ENCODE data around the gene ZDHHC3.

ZDHHC3 gene

GRCh38 chr3:44893097-44893496 lies 82.9 kb downstream of the ZDHHC3 start:
- DNase-seq (ENCODE audit: low spot score), result no peak

GRCh38 chr3:44892689-44893088 lies 83.3 kb downstream of the ZDHHC3 start:
- no peak for DNase-seq (ENCODE audit: low spot score)

- no peak for DNase-seq (ENCODE audit: low spot score)
Observed at GRCh38 chr3:44890852-44891251, 85.1 kb downstream of the ZDHHC3 start.

- DNase-seq (ENCODE audit: low spot score), result no peak
Observed at GRCh38 chr3:44890258-44890657, 85.7 kb downstream of the ZDHHC3 start.

DNA sequence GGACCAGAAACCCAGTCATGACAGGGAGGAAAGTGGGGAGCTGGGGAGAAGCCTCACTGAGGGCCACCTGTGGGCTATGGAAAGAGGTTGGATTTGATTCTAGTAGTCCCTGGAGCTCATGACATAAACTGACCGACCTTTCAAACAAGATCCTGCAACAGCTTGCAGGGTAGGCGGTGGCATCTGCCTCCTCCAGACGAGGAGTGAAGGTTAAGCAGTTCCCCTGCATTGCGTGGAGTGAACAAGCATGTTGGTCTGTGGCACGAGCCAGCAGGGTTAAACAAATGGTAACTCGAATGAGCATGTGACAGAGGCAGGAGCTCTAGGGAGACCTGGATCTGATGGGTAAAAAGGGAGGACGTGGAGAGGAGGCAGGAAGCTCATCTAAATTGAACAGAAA lies 88.9 kb downstream of the ZDHHC3 start:
- no peak for DNase-seq (ENCODE audit: low spot score)

DNA sequence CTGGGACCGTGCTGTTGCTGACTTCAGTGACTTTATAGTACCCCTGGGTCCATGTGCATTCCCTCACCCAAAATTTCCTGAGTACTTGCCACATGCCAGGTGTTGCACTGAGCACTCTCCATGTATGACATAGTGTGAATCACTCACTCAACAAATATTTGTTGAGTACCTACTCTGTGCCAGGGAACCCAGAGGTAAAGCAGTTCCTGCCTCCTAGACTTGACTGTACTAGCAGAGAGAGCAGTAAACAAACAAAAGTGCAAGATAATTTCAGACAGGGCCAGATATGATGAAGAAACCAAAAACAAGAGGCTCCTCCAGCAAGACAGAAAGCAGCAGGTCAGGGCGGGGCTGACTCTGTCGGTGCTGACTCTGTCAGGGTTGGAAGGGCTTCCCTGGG lies 89.4 kb downstream of the ZDHHC3 start:
- no peak for DNase-seq (ENCODE audit: low spot score)

DNA sequence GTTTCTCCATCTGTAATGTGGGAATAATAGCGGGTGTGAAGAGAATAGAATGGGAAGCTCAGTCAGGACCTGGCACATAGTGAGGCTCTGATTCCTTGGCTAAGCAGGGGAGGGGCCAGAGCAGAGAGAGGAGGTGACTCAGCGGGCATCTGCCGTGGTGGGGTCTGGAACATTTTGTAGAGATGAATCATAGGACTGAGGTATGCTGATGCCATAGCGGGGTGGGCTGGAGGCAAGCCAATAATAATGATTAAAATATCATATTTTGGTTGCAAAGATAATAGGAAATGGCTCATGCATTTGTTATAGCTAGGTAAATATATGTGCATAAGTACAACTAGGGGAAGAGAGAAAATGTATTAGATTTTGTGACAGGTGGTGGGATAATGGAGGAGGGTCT lies 90.4 kb downstream of the ZDHHC3 start:
- DNase-seq (ENCODE audit: low spot score), result peak; percentile 70

DNA sequence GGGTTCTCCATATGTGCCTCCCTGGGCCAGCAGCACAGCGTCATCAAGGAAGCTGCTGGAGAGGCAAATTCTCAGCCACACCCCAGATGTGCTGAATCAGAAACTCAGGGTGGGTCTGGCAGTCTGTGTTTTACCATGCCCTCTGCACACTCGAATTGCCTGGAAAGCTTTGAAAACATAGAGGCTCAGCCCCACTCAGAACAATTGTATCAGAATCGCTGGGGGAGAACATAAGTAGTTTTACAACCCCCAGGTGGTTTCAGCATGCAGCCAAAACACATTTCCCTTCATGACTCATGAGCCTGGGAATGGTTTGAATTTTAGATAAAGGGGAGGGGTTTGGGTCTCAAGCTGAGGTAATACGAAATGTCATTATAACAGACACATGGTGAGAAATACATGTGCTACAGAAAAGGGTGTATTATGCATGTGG lies 92.0 kb downstream of the ZDHHC3 start:
- DNase-seq (ENCODE audit: low spot score), result peak; percentile 25

GRCh38 chr3:44883213-44883955 lies 92.6 kb downstream of the ZDHHC3 start:
- DNase-seq (ENCODE audit: low spot score), result no peak

DNA sequence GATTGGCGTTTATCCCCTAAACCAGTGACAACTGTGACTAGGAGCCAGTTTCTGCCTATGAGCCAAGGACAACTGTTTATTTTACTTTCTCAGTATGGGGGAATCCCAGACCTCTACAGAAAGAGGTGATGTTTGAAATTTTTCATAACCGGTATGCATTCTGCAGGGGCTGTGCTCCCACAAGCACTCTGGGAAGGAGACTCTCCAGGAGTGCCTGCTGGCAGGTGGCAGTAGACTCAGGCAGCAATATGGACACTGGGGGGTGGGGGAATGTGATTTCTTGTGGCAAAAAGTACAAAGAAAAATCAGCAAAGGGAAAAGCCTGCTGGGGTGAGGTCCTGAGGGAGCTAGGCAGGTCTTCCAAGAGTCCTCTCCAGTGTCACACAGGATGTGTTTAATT lies 95.7 kb downstream of the ZDHHC3 start:
- no peak for DNase-seq (ENCODE audit: low spot score)

DNA sequence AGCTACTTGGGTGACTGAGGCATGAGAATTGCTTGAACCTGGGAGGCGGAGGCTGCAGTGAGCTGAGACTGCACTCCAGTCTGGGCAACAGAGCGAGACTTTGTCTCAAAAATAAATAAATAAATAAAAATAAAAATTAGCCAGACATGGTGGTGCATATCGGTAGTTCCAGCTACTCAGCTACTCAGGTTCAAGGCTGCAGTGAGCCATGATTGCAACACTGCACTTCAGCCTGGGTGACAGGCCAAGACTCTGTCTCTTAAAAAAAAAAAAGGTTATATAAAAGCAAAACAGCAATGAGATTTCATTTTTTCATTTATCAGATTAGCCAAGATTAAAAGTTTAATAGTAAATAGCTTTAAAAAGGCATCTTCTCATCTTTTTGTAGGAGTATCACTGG lies 98.6 kb downstream of the ZDHHC3 start:
- DNase-seq (ENCODE audit: low spot score), result no peak

DNA sequence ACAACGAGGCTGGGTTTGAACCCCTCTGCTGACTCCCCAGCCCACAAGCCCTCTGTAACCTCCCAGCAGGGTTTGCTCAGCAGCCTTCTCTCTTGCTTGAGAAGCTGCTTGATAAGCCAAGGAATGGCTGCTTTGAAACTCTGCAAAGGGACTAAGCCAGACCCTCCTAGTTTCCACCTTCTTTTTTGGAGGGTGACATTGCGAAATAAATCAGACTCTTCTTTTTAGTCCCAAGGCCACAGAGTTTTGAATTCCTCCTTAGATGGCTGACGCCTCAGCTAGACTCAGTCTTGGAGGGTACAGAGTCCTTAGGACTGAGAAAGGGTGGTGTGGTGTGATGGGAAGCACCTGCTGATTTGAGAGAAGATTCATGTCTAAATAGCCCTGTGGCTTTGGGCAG lies 100.4 kb downstream of the ZDHHC3 start:
- DNase-seq (ENCODE audit: low spot score), result no peak

Measured in COLO829 (cell line).